Measurements from ENCODE around the gene LAIR1. TPM values are rescaled to one million over a fixed set of nuclear protein-coding genes. Genes with fewer than 3 reads are reported as not detected.

The LAIR1 gene
- total RNA-seq, 2 experiments from 2014 or later = 4.3 TPM; not detected in 1

- no TSS peak for BruUV-seq (replicated peaks)
- Histone ChIP-seq H3K36me3 (ENCODE audit: insufficient read depth, low read length) (no peaks in the 10 kb centered on the region), H3K79me2 (ENCODE audit: insufficient read depth, low read depth, low read length) (no peaks in the 10 kb centered on the region), H3K4me3 (ENCODE audit: low read depth, low read length, poor library complexity, severe bottlenecking) (no peak overlapping the region), H4K20me1 (ENCODE audit: insufficient read depth, low read length) (no peaks in the 10 kb centered on the region), H3K9me2 (ENCODE audit: insufficient read depth, low read length) (no peaks in the 10 kb centered on the region), H3K9me3 (ENCODE audit: low read length) (no peaks in the 10 kb centered on the region), H3K4me2 (ENCODE audit: low read length) (no peak overlapping the region), H3K4me1 (ENCODE audit: insufficient read depth, low read length, poor library complexity, severe bottlenecking) (peaks cover 24% of the 10 kb centered on the region), H2AFZ (ENCODE audit: low read length) (no peak overlapping the region), H3K27ac (ENCODE audit: low read depth, low read length, poor library complexity, severe bottlenecking) (no peak overlapping the region)
- TF ChIP-seq CTCF (conservative IDR thresholded peaks at IDR 0.05; ENCODE audit: low read length) (no peak), EZH2phosphoT487 (IDR thresholded peaks at IDR 0.05; ENCODE audit: borderline replicate concordance, low read depth, low read length) (no peak)
- no peak for DNase-seq (ENCODE audit: low spot score)
- CTCF ChIA-PET (ENCODE audit: unreplicated experiment) = no interaction called here
- intact Hi-C loops (cut with micrococcal nuclease; ENCODE audit: unreplicated experiment) = no loop called here
- POLR2A ChIA-PET = no interaction called here
These were observed 9.1 kb downstream of the LAIR1 start for GRCh38 chr19:54355675-54356074.

- TF ChIP-seq CTCF (conservative IDR thresholded peaks at IDR 0.05; ENCODE audit: low read length) (no peak), EZH2phosphoT487 (IDR thresholded peaks at IDR 0.05; ENCODE audit: borderline replicate concordance, low read depth, low read length) (no peak)
- Histone ChIP-seq H3K27ac (ENCODE audit: low read depth, low read length, poor library complexity, severe bottlenecking) (no peak overlapping the region), H3K4me3 (ENCODE audit: low read depth, low read length, poor library complexity, severe bottlenecking) (no peak overlapping the region), H3K4me1 (ENCODE audit: insufficient read depth, low read length, poor library complexity, severe bottlenecking) (peaks cover 19% of the 10 kb centered on the region), H2AFZ (ENCODE audit: low read length) (no peak overlapping the region), H3K4me2 (ENCODE audit: low read length) (no peak overlapping the region), H3K9me3 (ENCODE audit: low read length) (no peaks in the 10 kb centered on the region), H3K79me2 (ENCODE audit: insufficient read depth, low read depth, low read length) (no peaks in the 10 kb centered on the region), H3K36me3 (ENCODE audit: insufficient read depth, low read length) (no peaks in the 10 kb centered on the region), H3K9me2 (ENCODE audit: insufficient read depth, low read length) (no peaks in the 10 kb centered on the region), H4K20me1 (ENCODE audit: insufficient read depth, low read length) (no peaks in the 10 kb centered on the region)
- ChIA-PET POLR2A (no interaction called here), CTCF (ENCODE audit: unreplicated experiment) (interaction anchor here (0.9 kb wide), 1 partner anchor 27 kb away, joined by 3 read pairs; no protein-coding TSS in a partner anchor)
- BruUV-seq (replicated peaks) = no TSS peak
- intact Hi-C loops (cut with micrococcal nuclease; ENCODE audit: unreplicated experiment) = loop anchor here (1.0 kb wide), 1 partner anchor 29 kb away; no protein-coding TSS in a partner anchor
- DNase-seq (ENCODE audit: low spot score) = no peak
These were observed 10.0 kb downstream of the LAIR1 start for GRCh38 chr19:54354761-54355160.

GRCh38 chr19:54352546-54352945 is 12.2 kb downstream of the LAIR1 start:
- H3K4me2 ChIP-seq (ENCODE audit: low read length) = no peak overlapping the region
- H3K9me2 ChIP-seq (ENCODE audit: insufficient read depth, low read length) = no peaks in the 10 kb centered on the region
- ChIA-PET POLR2A (no interaction called here), CTCF (ENCODE audit: unreplicated experiment) (no interaction called here)
- no peak for DNase-seq (ENCODE audit: low spot score)
- H3K9me3 ChIP-seq (ENCODE audit: low read length) = no peaks in the 10 kb centered on the region
- H4K20me1 ChIP-seq (ENCODE audit: insufficient read depth, low read length) = no peaks in the 10 kb centered on the region
- H3K4me1 ChIP-seq (ENCODE audit: insufficient read depth, low read length, poor library complexity, severe bottlenecking) = peaks cover 20% of the 10 kb centered on the region
- H2AFZ ChIP-seq (ENCODE audit: low read length) = no peak overlapping the region
- TF ChIP-seq EZH2phosphoT487 (IDR thresholded peaks at IDR 0.05; ENCODE audit: borderline replicate concordance, low read depth, low read length) (no peak), CTCF (conservative IDR thresholded peaks at IDR 0.05; ENCODE audit: low read length) (no peak)
- H3K4me3 ChIP-seq (ENCODE audit: low read depth, low read length, poor library complexity, severe bottlenecking) = no peak overlapping the region
- BruUV-seq (replicated peaks) = no TSS peak
- intact Hi-C loops (cut with micrococcal nuclease; ENCODE audit: unreplicated experiment) = no loop called here
- H3K79me2 ChIP-seq (ENCODE audit: insufficient read depth, low read depth, low read length) = no peaks in the 10 kb centered on the region
- H3K36me3 ChIP-seq (ENCODE audit: insufficient read depth, low read length) = no peaks in the 10 kb centered on the region
- no peak overlapping the region for H3K27ac ChIP-seq (ENCODE audit: low read depth, low read length, poor library complexity, severe bottlenecking)
